NB4 (cell line): ENCODE results near the gene DNAJC30.

Experiments used
- DNase-seq: peaks from one replicate; pipeline ENCODE4 v3.0.0; 2010; ENCODE audit warnings: low read depth
- H3K4me3 ChIP-seq: one replicate; pipeline ENCODE4 v1.5.1; 2011; ENCODE audit warnings: mild to moderate bottlenecking, low read depth, low read length, moderate library complexity
- MYC ChIP-seq: IDR thresholded peaks from 2 replicates; pipeline ENCODE4 v1.6.1; 2011; ENCODE audit warnings: low read depth, low read length
- POLR2A ChIP-seq: IDR thresholded peaks from 2 replicates; pipeline ENCODE4 v1.6.1; 2011; ENCODE audit warnings: mild to moderate bottlenecking; ENCODE audit not compliant: insufficient read length; ENCODE audit errors: extremely low read depth
- TF ChIP-seq, protein P1 (sequence below): IDR thresholded peaks from one replicate; pipeline ENCODE4 v1.5.1; 2012; ENCODE audit warnings: low read depth, low read length
- TF ChIP-seq, protein P2 (sequence below): IDR thresholded peaks from 2 replicates; pipeline ENCODE4 v1.6.1; 2011; ENCODE audit warnings: low read depth, low read length

The DNAJC30 gene

DNA sequence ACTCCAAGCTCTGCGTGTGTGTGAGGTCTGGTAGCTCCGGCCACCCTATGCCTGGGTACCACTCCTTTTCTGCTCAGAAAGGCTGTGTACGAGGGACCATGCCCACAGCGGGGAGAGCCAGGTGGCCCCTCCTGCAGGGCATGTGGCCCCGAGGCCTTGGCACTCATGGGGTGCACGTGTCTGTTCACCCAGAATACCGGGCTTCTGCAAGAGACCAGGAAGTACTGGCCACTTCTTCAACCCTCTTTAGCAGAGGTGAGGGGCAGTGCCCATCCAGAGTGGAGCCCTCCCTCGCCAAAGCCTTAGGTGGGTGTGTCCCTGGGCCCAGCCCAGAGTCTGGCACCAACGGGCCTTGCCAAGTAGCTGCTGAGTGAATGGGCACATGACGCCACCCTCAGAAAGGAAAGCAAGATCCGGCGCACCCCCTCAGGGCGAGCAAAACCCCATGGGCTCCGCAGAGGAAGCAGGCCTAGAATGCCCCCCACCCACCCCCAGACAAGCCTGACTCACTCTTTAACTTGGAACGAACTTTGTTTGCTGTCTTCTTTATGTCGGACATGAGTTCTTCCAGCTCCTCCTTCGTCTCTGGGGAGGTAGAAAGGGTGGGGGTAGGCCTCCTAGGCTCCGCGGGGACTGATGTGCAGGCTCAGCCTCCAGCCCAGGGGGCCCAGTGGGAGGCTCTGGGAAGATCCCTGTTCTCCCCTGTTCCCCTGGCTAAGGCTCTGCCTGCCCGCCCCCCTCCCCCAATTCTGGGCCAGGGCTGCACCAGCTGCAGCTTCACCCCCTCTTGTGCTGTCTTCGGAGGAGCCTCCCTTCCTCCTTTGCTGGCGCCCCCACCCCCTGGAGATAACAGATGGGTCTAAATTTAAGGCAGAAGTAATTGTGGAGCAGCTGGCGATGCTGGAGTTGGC, 21.6 kb upstream of the DNAJC30 start:
- TF ChIP-seq, protein P1, sequence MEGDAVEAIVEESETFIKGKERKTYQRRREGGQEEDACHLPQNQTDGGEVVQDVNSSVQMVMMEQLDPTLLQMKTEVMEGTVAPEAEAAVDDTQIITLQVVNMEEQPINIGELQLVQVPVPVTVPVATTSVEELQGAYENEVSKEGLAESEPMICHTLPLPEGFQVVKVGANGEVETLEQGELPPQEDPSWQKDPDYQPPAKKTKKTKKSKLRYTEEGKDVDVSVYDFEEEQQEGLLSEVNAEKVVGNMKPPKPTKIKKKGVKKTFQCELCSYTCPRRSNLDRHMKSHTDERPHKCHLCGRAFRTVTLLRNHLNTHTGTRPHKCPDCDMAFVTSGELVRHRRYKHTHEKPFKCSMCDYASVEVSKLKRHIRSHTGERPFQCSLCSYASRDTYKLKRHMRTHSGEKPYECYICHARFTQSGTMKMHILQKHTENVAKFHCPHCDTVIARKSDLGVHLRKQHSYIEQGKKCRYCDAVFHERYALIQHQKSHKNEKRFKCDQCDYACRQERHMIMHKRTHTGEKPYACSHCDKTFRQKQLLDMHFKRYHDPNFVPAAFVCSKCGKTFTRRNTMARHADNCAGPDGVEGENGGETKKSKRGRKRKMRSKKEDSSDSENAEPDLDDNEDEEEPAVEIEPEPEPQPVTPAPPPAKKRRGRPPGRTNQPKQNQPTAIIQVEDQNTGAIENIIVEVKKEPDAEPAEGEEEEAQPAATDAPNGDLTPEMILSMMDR: no peak
- TF ChIP-seq POLR2A: no peak
- TF ChIP-seq, protein P2, sequence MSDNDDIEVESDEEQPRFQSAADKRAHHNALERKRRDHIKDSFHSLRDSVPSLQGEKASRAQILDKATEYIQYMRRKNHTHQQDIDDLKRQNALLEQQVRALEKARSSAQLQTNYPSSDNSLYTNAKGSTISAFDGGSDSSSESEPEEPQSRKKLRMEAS: no peak
- no peak for TF ChIP-seq MYC

DNA sequence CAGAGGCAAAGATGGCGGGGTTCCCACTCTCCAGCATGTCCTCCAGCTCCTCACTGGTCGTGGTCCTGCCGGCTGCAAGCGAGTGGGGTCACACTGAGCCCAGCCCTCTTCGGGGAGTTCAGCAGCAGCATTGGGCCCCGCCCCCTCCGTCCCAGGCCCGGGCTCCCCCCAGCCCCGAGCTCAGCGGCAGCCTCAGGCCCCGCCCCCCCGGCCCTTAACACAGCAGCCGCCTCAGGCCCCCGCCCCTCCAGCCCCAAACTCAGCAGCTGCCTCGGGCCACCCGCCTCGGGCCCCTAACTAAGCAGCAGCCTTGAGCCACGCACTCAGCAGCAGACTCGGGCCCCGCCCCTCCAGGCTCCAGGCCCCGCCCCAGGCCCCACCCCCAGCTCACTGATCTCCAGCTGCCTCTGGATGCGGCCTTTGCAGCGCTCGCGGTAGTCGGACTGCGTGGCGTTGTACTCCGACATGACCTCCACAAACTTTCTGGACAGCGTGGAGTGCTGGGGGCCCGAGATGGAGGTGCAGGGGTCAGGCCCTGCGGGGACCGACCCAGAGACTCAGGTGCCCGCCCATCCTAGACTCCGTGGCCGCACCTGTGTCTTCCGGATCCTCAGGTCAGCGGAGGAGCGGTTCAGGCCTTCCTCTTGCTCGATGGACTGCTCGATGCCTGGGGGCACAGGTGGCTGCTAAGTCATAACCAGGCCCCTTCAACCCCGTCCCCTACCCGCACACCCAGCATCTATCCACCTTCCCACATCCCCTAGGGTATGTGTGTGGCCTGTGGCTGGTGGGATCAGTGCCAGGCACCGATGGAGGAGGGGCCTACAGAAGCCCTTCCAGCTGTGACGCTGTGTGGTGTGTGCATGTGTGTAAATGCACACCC, 20.7 kb upstream of the DNAJC30 start:
- H3K4me3 ChIP-seq: no peak overlapping the region
- TF ChIP-seq MYC (no peak), POLR2A (no peak)
- TF ChIP-seq, protein P1: no peak
- TF ChIP-seq, protein P2: no peak
- no peak for DNase-seq

More for the DNA sequence above, 21.6 kb upstream of the DNAJC30 start:
- no peak for DNase-seq
- no peak overlapping the region for H3K4me3 ChIP-seq

DNA sequence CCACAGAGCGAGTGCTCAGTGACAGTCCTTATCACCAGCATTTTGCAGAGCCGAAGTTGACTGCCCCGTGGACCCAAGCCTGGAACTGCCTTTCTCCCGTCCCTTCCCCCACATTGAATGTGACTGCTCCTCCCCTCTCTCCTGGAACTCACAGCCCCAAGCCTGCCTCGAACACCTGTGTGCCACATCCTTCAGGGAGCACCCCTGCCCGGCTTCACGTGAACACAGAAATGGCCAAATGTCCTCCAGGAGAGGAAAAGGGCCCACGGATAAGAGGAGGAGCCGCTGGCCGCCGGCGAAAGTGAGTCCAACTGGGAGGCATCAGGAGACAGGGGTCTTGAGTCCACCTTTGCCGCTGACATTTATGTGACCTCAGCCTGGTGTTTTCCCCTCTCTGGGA, 20.0 kb upstream of the DNAJC30 start:
- no peak overlapping the region for H3K4me3 ChIP-seq
- TF ChIP-seq, protein P2: no peak
- no peak for TF ChIP-seq POLR2A
- no peak for TF ChIP-seq MYC
- TF ChIP-seq, protein P1: no peak
- no peak for DNase-seq

DNA sequence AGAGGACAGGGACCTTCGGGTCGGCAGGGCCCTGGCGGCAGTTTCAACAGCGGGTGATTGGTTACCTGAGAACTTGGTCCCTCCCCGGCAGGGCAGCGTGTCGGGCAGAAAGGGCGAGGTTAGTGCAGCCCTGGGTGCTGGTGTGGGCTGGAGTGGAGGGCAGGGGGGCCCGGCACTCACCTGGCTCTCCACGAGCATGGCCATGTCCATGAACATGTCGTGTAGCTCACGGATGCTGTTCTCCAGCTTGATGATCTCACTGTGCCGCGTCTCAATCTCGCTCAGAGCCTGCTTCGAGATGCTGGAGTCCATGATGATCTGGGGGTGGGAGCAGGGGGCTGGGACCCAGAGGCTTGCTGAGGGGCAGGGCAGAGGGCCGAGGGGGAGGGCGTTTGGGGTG, 19.4 kb upstream of the DNAJC30 start:
- TF ChIP-seq MYC: no peak
- TF ChIP-seq, protein P2: no peak
- TF ChIP-seq, protein P1: no peak
- TF ChIP-seq POLR2A: no peak

DNA sequence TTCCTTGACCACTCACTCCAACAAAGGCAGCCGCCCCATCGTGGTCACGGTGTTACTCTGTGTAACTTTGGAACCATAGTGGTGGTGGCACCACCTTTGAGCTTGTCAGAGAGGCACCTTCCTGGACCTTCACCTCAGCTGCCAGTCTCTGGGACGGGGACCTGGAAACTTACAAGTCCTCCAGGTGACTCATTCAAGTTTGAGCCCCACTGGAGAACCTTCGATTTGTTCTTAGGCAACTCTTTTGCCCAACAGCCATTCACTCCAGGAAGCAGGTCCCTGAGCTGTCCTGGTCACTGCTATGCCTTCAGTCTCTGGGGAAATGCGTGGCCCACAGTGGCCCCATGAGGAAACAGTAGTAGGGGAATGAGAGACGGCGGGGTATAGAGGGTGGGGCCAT, 19.0 kb upstream of the DNAJC30 start:
- TF ChIP-seq MYC (no peak), POLR2A (no peak)
- TF ChIP-seq, protein P1: no peak
- TF ChIP-seq, protein P2: no peak
- peak; percentile 54 for DNase-seq
- H3K4me3 ChIP-seq: no peak overlapping the region

More for the DNA sequence above, 19.4 kb upstream of the DNAJC30 start:
- DNase-seq: no peak
- H3K4me3 ChIP-seq: no peak overlapping the region
